CD4-positive, alpha-beta T cell treated with Interleukin-17A for 4 hours (primary cell): ENCODE measurements around the gene USP19.

Experiments
- DNase-seq: peaks from one replicate; pipeline ENCODE4 v3.0.0-alpha.2; 2020; ENCODE audit warnings: mixed read lengths

USP19 gene

DNA sequence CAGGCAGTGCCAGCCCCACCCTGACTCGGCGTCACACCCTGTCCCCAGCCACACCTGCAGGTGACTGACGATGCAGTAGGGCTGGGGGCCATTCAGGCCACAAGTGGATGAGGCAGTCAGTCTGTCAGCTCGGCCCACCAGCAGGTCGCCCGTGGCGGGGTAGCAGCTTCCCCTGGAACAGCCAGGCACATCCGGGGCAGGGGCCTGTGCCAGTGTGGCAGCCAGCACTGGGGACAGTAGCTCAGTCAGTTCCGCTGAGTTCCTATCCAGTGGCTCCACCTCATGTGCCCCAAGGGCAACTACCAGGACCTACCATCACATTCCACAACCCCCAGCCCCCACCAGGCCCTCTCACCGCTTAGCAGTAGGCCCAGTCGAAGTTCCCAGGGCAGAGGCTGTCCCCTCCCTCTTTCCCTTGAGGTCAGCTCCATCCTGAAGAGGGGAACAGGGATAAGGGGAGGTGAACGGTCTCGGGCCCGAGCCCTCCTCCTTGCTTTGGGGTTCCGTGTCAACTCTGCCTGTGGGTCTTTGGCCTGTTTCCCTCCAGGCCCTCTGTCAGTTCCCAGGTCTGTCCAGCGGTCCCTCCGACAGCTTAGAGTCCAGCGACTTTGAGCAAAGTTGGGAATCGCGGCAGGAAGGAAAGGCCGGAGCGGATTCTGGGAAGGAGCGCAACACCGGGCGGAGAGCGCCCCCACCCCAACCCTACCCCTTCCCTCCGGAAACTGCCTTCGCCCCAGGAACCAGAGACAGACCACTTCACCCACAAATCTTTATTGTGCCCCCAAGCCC is 12.0 kb upstream of the USP19 start, which contains the start of gene LAMB2:
Gene LAMB2, minus strand, starts transcription at position 614 of the 789 bp plus-strand sequence. Its CDS starts 183 bp downstream, at position 431.
- no peak for DNase-seq

DNA sequence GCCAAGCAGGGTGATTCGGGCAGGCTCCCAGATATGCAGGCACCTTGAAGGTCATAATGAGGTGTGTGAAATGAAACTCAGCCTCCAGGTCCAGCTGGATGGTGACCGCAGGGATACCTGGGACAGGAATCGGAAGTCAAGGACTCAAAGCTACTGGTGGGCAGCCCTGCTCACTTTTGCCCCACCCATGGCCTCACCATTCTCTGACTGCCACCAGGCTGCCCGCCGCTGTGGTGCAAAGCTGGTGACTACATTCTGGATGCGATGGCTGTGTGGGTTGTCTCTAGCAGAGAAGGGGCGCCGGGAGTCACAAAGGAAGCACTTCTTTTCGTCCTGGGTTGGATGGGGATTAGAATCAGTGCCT is 11.4 kb upstream of the USP19 start:
- DNase-seq, result no peak

DNA sequence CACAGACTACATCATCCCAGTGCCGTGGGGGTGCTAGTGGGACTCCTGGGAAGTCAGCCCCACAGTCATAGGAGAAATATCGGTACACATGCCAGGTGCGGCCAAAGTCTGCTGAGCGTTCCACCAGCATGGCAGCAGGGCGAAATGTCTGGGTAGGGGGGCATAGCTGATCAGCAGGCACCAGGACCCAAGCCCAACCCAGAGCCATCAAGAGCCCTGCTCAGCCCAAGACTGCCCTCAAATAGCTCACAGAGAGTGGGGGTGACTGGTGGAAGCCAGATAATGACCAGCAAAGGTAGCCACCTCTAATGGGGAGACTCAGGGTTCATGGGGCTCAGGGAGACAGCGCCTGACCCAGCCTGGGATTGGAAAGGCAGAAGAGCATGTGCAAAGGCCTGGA is 11.0 kb upstream of the USP19 start:
- DNase-seq, result no peak

DNA sequence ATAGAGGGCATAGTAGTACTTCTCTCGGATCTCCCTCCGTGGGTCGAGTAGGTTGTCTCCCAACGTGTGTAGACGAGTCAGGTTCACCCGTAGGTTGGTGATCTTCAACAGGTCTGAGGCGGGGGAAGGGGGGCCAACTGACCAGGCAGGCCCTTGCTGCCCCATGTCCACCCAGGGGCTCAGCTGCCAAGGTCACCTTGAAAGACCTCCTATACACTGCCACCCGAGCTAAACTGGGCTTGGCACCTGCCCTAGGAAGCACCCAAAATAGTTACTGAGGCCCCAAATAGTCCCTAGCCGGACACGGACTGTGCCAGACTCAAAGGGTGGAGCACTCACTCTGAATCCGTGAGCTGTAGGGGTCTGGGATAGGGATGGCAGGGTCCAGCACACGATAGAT is 10.4 kb upstream of the USP19 start:
- no peak for DNase-seq

DNA sequence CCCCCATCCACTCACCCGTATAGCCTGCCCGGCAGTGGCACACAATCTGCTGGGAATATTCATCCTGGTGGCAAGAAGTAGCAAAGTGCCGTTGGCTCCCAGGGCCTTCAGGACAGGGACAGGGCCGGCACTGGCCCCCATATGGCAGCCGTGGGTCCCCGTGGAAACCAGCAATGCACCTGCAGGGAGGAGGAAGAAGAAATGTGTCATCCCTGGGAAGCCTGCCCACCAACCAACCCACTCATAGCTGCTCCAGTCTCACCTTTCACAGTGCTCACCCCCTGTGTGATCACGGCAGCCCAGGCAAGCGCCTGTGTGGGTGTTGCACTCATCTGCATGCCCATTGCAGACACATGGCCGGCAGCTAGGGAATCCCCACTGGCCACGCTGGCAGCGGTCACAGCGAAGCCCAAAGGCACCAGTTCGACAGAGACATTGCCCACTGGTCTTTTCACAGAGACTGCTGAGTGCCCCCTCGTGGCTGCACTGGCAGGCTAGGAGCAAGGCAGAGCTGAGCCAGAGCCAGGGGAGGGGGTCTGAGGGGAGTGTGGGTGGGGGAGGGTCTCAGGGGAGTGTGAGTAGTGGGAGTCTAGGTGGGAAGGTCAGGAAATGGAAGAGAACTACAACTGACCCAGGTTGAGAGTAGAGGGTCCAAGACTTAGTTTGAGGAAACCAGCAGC is 4.5 kb upstream of the USP19 start:
- no peak for DNase-seq

DNA sequence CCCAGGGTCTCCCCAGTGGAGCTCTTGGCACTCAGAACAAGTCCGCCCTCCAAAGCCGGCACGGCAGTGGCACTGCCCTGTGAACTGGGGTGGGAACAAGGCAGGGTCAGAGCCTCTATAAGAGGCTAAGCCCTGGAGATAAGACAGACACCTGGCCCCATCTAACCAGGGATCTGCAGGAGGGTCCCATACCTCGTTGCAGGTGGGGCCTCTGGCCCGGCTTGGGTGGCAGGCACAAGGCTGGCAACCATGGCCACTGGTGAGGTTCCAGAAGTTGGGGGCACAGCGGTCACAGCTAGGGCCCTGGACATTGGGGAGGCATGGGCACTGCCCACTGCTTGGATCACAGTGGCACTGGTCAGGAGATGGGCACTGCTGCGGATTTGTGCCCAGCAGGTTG is 3.6 kb upstream of the USP19 start:
- DNase-seq, result no peak

DNA sequence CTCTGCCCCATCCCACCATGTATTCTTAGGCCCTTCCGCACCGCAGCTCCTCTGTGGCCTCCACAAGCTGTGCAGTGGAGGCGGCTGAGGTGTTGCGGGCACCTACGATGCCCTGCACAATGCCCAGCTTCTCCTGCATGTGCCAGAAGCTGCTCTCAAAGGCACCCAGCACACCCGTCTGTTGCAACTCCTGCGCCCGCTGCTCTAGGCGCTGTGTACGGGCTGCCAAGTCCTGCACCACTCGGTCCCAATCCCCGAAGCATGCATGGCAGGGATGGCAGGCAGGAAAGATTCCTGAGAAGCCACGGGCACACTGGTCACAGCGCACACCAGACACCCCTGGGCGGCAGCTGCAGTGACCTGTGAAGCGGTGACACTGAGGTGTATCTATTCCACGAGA is 3.1 kb upstream of the USP19 start:
- no peak for DNase-seq

DNA sequence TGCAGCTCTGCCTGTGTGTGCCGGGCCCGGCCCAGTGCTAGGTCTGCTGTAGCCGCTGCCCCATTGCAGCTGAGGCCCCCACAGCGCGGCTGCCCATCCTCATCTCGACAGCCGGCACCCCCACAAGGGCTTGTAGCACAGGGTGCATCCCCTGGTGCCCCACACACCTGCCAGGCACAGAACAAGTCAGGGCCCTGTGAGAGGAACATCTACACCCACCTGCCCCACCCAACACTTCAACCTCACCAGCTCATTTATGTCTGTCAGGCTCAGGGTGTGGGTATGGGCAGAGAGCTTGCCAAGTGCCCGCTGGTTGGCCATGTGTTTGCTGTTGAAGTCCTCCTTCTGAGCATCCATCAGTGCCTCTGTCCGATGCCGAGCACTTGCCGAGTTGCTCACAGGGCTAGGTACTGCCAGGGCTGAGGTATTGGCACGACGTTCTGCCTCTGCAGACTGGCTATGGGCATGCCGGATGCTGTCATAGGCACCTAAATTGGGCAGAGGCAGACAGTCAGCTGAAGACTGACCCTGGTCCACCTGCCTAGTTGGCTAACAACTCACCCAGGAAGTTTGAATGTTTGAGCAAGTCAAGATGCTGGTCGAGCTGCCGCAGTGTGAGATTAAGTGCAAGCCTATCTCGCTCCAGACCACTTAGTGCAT is 2.4 kb upstream of the USP19 start:
- DNase-seq, result no peak

DNA sequence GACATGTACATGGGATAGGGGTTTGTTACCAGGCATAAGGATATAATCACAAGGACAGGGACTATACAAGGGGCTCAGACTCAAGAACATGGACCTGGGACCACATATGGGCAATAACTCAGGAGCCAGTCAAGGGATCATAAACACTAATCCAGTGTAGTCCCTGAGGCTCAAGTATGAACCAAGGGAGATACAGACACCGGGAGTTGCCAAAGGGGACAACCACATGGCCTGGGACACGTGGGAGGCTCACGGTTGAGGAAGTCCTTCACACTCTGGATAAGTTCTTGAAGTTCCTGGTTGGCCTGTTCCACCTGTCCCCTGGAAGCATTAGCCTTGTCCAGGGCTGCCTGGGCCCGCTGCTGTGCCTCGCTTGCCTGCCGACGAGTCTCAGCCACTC is 1.8 kb upstream of the USP19 start:
- no peak for DNase-seq

DNA sequence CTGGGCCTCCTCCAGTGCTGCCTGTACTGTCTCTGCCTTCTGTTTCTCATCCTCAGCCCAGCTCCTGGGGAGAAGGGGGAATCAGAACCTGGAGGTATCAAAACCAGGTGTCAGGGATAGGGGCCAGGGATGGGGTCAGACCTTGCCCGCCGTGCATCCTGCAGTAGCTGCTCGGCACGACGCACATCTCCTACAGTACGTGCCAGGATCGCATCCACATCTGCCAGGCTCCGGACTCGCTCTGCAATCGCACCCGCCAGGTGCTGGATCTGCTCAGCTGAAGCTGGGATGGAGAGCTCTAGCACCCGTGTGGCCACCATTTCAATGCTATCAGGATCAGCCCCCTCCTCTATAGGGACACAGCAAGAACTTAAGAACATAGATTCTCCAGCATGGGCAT is 1.4 kb upstream of the USP19 start:
- DNase-seq, result no peak

DNA sequence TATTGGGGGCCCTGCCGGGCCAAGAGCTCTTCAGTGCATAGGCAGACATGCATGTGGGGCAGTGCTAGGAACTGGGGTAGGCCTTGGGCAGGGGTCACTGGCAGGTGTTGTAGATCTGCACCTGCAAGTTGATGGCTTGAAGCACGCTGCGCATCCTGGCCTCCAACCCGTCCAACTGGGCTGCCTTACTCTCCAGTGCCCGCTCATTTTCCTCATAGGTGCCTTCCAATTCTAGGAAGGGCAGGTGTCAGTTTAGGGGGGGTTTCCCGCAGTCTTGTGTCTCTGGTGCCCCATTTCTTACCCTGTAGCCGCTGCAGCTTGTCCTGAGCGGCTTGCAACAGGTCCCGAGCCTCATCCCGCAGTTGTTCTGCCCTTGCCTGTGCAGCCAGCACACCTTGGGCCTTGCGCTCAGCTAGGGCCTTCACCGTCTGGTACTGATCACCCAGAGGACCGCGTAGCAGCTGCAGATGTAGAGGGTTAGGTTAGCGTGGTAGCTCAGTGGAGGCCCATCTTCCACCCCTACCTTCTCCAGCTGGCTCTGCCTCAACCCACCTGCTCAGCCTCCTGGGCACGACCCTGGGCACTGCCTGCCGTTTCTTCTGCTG is 611 bp upstream of the USP19 start:
- no peak for DNase-seq

DNA sequence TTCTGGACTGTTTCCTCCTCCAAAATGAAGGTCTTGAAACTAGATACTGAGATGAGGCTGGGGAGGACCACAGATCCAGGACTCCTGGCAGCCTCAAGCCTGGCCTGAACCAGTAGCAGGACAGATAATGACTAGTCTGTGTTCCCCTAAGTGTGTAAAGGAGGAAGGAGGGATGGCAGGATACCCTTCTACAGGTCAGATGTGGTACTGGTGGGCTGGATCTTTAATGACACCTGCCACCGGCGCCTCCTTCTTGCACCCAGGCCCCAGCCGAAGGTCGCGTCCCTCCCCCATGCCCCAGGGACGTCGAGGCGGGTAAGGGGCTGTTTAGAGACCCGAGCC is 556 bp downstream of the USP19 start:
- no peak for DNase-seq

DNA sequence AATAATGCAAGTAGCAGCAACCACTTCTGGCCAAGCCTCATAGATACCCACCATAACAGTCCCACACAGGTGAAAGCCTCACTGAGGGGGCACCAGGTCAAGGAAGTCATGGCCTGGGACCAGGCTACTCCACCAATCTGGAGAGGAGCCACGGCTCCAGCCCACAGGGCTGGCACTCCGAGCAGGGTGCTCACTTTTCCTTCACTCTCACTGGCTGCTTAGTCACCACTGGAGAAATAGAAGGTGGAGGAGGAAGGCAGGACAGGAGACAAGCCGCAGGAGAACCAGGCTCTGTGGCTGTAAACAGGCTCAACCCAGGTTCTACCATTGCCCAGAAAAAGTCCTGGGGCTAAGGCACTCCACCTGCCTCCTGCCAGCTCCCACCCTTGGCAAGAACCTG is 1.2 kb downstream of the USP19 start:
- no peak for DNase-seq

DNA sequence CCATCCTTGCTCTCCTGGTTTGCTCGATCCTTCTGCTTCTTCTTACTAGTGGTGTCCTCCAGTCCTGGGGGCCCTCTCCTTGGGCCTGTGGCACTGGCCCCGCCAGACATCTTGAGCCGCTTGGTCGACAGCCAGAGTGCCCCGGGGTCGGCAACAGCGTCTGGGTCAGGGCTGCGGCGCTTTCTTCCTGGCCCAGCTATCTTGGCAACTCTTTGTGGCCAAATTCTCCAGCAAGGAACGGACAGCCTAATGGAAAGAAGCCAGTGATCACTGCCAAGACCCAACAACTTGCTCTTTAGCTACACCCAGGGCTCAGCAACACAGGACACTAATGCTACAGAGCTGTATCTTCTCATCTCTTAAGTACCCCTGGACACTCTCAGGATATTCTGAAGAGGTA is 1.6 kb downstream of the USP19 start:
- no peak for DNase-seq

DNA sequence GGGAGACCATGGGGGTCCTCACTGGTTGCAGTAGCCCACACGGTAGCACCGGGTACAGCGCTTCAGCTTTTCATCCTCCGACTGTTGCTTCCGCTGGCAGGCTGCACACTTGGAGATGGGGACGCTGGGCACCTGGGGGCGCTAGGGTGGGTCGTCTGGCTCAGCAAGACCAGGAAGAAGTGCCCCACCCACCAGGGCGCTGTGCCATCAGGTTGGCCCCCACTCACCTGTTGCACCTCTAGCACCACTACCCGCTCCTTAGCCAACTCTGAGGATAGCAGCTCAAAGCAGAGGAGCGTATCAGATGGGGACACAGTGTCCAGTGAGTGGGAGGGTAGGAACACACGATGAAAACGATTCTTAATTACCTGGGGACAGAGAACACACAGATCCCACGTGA is 8.4 kb downstream of the USP19 start:
- no peak for DNase-seq

DNA sequence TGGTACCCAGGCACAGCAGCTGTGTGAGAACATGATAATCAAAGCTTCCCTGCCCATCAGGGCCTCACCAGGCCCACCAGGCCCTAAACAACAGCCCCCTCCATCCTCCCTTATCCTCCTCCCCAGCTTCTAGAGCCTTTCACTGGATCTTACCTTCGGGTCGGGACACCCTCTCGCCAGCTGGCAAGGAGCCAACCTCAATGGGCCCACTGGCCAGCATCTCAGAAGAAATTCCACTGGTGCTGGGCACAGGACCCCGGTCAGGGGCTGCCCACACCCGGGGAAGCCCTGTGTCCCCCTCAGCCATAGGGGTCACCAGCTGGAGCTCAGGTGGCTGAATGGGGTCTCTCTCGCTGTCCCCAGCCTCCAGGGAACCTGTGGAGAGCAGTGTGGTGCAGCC is 9.3 kb downstream of the USP19 start:
- no peak for DNase-seq

DNA sequence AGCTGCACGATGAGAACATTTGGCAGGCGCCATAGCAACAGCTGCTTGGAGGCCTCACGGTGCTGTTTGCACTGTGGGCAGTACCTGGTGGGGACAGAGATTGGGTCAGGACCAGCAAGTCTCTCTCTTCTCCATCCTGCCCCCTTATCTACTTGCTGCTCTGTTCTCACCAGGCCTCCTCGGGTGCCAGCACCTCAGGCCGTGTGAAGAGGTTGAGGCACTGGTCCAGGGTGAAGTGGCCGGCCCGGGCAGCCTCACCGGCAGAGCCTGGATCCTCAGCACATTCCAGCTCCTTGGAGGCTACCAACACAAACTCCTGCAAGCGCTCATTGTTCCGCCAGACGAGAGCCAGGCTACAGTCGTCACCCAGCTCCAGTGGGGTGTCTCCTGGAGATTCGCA is 9.8 kb downstream of the USP19 start:
- DNase-seq, result no peak

DNA sequence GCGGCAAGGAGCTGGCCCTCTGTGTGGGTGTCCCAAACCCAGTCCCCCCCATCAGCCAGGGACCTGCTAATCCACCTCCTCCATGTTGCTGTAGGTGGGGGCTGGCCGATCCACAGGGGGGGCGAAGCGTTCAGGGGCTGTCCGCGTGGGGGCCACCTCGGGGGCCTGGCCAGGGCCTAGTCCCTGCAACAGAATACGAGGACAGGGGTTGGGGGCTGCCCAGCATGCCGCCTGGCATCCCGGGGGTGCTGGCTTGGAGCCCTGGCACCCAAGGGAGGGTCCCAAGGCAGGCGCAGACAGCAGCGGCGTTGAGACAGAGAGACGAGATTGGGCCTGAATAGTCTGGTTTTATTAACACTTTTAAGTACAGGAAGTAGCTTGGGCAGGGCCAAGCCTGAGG is 12.3 kb downstream of the USP19 start:
- no peak for DNase-seq

DNA sequence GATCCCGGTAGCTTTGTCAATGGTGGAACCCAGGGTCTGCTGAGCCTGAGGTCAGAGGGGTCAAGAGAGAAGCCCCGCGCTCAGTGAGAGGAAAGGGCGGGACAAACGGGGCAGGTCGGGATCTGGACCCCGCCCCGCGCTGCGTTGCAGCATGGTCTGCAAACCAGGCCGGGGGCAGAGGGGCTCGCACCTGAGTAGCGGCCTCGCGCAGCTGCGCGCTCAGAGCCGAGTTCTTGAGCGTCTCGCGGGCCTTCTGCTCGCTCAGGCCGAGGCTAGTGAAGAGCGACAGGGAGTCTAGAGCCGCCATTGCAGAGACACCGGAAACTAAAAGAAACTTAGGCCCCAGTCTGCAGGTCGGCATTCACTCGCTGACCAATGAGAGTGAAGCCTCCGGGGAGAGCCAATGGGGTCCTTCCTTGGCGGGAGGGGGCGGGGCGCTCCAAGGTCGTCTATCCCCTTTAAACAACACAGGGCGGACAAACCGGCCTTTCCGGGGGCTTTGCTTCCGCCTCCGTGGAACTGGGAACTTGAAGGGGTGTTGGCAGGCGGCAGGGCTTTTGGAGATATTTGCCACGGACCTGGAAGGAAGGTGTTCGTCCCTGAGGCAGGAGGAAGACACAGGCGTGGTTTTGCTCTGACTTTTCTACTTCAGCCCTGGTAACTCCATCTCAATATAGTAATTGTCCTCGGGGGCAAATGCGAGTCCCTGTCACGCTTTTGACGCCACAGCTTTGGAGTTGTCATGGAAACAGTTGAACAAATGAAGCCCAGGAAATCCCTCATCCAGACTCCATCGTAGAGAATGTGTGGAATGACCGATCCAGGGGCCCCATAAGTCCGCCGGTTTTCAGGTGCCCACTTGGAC is 16.0 kb downstream of the USP19 start, which contains the start of gene QARS1:
Gene QARS1, minus strand, starts transcription at position 331 of the 865 bp plus-strand sequence. Its CDS starts 24 bp downstream, at position 307.
- DNase-seq, result peak; percentile 88

DNA sequence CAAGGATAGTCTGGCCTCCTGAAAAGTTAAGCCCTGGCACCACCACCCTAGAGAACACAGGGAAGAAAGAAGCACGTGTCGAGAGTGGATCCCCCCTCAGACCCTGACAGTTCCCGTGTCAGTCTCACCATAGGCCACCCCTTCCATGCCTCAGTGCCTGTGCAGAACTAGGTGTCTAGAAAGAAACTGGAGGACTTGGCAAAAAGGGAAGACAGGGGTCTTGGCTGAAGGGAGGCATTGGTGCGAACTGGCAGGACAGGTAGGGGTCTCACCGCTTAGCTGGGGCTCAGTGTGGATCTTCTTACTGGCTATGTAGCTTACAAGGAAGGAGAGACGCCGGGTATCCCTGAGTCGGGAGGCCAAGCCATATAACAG is 16.6 kb downstream of the USP19 start:
- DNase-seq, result no peak

DNA sequence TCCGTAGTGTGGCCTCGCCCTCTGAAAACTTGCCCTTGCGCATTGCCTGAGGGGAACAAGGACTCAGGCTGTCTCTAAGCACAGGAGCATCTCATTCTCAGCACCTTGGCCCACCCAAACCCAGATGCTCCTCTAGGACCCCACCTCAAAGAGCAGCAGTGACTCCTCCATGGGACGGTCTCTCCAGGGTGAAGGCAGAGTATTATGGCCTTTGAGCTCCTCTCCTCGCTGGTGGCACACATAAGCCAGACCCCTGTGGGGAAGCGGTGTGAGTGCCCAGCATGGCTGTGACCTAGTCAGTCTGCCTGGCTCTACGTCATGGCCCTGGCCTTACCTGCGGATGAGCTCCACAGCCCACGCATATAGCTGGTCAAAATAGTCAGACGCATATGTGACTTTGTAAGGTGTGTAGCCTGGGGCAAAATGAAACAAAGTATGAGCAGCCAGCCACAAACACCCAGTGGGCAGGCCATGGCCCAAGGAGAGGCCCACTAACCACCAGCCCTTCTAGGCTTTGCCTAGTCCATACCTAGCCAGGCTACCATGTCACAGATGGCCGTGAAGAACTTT is 20.5 kb downstream of the USP19 start:
- no peak for DNase-seq

DNA sequence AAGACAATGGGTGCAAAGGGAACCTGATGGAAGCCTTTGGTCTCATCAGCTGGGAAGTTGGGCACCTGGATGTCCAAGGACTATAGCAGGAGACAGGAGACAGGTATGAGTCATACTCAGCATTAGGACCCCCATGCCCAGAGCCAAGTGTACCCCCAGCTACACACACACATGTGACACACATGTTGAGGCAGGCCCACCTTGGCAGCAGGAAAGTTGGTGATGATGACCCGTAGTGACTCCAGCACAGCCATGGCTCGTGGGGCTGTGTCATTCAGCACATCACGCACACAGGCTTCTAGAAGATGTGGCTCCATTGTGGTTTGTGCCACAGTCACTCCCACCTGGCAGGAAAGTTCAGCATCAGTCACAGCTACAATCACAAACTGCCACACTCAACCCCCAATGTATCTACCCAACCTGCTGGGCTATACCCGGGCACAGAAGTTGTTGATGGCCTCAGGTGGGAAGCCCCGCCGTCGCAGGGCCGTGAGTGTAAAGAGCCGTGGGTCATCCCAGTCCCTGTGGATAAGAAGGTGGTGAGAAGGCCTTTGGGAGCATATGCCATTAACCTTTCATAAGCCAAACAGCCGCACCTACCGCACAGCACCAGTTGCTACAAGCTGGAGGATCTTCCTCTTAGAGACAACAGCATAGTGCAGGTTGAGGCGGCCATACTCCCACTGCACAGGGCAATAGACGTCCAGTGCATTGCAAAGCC is 21.6 kb downstream of the USP19 start:
- no peak for DNase-seq
